SK-N-SH (cell line): ENCODE measurements around the gene VOPP1. TPM values are rescaled to one million over a fixed set of nuclear protein-coding genes. Genes with fewer than 3 reads are reported as not detected.

ENCODE experiments used
- CTCF ChIA-PET: fragments of 300-600, 350-600 bp; formaldehyde crosslinking; extraction: SDS; loops from one replicate; lab custom pipeline; 2021; lab: Yijun Ruan, JAX
- POLR2A ChIA-PET: fragments of 350-600 bp; sonication (Branson Sonifier 250); formaldehyde crosslinking; extraction: SDS; loops from one replicate; lab custom pipeline; 2020; ENCODE audit warnings: antibody characterized with exemption, inconsistent platforms; lab: Yijun Ruan, JAX
- DNase-seq: peaks from one replicate; pipeline ENCODE4 v3.0.0; 2012
- H2AFZ ChIP-seq: fragments of 200-600 bp; sonication (generic); 2 replicates; pipeline ENCODE4 v1.8.1; 2016; ENCODE audit warnings: antibody characterized with exemption, mild to moderate bottlenecking, low read depth
- H3F3A ChIP-seq: fragments of 200-600 bp; sonication (generic); replicated peaks from 2 replicates; pipeline ENCODE3; 2016; ENCODE audit warnings: antibody characterized with exemption, mild to moderate bottlenecking; ENCODE audit not compliant: insufficient read depth
- H3K27ac ChIP-seq, 2 experiments: fragments of 200-500 bp in 1 of 2; fragments of 200-600 bp in 1 of 2; sonication (Bioruptor generic) in 1 of 2; sonication (generic), shearing (Covaris generic) in 1 of 2; 2 replicates each; pipeline versions ENCODE4 v1.5.1 to v1.6.1; 2014 to 2016; ENCODE audit warnings: low read depth in 2 of 2, inconsistent platforms in 1 of 2, low read length in 1 of 2, mild to moderate bottlenecking in 1 of 2, mixed read lengths in 1 of 2
- H3K27me3 ChIP-seq: fragments of 200-600 bp; sonication (generic), shearing (Covaris generic); 2 replicates; pipeline ENCODE4 v1.6.1; 2016; ENCODE audit warnings: mixed run types; ENCODE audit not compliant: insufficient read depth
- H3K36me3 ChIP-seq, 2 experiments: fragments of 200-500 bp in 1 of 2; fragments of 200-600 bp in 1 of 2; sonication (Bioruptor generic) in 1 of 2; sonication (generic) in 1 of 2; replicated peaks in 1 of 2; 2 replicates each; pipeline versions ENCODE3 to v1.5.1; 2014 to 2016; ENCODE audit warnings: low read length in 1 of 2, mild to moderate bottlenecking in 1 of 2; ENCODE audit not compliant: insufficient read depth in 2 of 2, control insufficient read depth in 1 of 2
- H3K4me1 ChIP-seq, 2 experiments: fragments of 200-500 bp in 1 of 2; fragments of 200-600 bp in 1 of 2; sonication (Bioruptor generic) in 1 of 2; sonication (generic), shearing (Covaris generic) in 1 of 2; 2 replicates each; pipeline versions ENCODE4 v1.5.1 to v1.6.1; 2014 to 2016; ENCODE audit warnings: low read depth in 1 of 2, low read length in 1 of 2, mixed run types in 1 of 2; ENCODE audit not compliant: insufficient read depth in 2 of 2, control insufficient read depth in 1 of 2
- H3K4me2 ChIP-seq: fragments of 200-600 bp; sonication (generic), shearing (Covaris generic); 2 replicates; pipeline ENCODE4 v1.6.1; 2017; ENCODE audit warnings: mixed run types
- H3K4me3 ChIP-seq, 2 experiments: fragments of 200-500 bp in 1 of 2; fragments of 200-600 bp in 1 of 2; sonication (Bioruptor generic) in 1 of 2; sonication (generic), shearing (Covaris generic) in 1 of 2; 2 replicates each; pipeline versions ENCODE4 v1.5.1 to v1.8.1; 2014 to 2016; ENCODE audit warnings: low read depth in 2 of 2, inconsistent platforms in 1 of 2, low read length in 1 of 2, mild to moderate bottlenecking in 1 of 2, mixed read lengths in 1 of 2, moderate library complexity in 1 of 2
- H3K79me2 ChIP-seq: fragments of 200-600 bp; sonication (generic); 2 replicates; pipeline ENCODE4 v1.8.1; 2017; ENCODE audit warnings: mild to moderate bottlenecking; ENCODE audit not compliant: insufficient read depth
- H3K9ac ChIP-seq: fragments of 200-600 bp; sonication (generic); 2 replicates; pipeline ENCODE4 v1.6.1; 2017; ENCODE audit warnings: mixed run types
- H3K9me2 ChIP-seq: fragments of 200-600 bp; sonication (generic); 2 replicates; pipeline ENCODE4 v1.6.1; 2017; ENCODE audit warnings: mixed run types
- H3K9me3 ChIP-seq: fragments of 200-600 bp; sonication (generic); 2 replicates; pipeline ENCODE4 v1.6.1; 2017; ENCODE audit warnings: mixed run types, mild to moderate bottlenecking, moderate library complexity
- H4K20me1 ChIP-seq: fragments of 200-600 bp; sonication (generic); 2 replicates; pipeline ENCODE4 v1.6.1; 2017; ENCODE audit warnings: mild to moderate bottlenecking, mixed run types; ENCODE audit not compliant: insufficient read depth
- CHD2 ChIP-seq: fragments of 150-350 bp; IDR thresholded peaks from 2 replicates; pipeline ENCODE4 v1.6.1; 2018; ENCODE audit warnings: low read length; ENCODE audit not compliant: partially characterized antibody
- ELF1 ChIP-seq: IDR thresholded peaks from 2 replicates; pipeline ENCODE4 v1.4.0; 2012
- EP300 ChIP-seq, 2 experiments: IDR thresholded peaks; 2 replicates each; pipeline versions ENCODE4 v1.4.0 to v1.6.1; 2012; ENCODE audit warnings: borderline replicate concordance in 1 of 2, low read depth in 1 of 2, low read length in 1 of 2
- EZH2phosphoT487 ChIP-seq: fragments of 200-600 bp; sonication (generic); IDR thresholded peaks from 2 replicates; pipeline ENCODE4 v1.6.1; 2017; ENCODE audit warnings: low read depth, mixed run types, mild to moderate bottlenecking, antibody characterized with exemption, moderate library complexity, borderline replicate concordance
- FOSL2 ChIP-seq: IDR thresholded peaks from 2 replicates; pipeline ENCODE4 v1.4.0; 2012; ENCODE audit warnings: low read depth, mild to moderate bottlenecking, moderate library complexity, borderline replicate concordance
- FOXJ3 ChIP-seq: sonication (generic); formaldehyde crosslinking; IDR thresholded peaks from 2 replicates; pipeline ENCODE4 v1.5.1; 2020; ENCODE audit warnings: mild to moderate bottlenecking, missing genetic modification reagents
- IRF3 ChIP-seq: fragments of 150-350 bp; IDR thresholded peaks from 2 replicates; pipeline ENCODE4 v1.6.1; 2016; ENCODE audit warnings: mild to moderate bottlenecking, low read depth, low read length
- POLR2AphosphoS5 ChIP-seq: IDR thresholded peaks from 2 replicates; pipeline ENCODE4 v1.6.1; 2012; ENCODE audit warnings: low read depth, low read length
- RAD21 ChIP-seq: IDR thresholded peaks from 2 replicates; pipeline ENCODE4 v1.6.1; 2012; ENCODE audit warnings: mild to moderate bottlenecking, low read length
- RCOR1 ChIP-seq: fragments of 150-350 bp; IDR thresholded peaks from 2 replicates; pipeline ENCODE4 v1.6.1; 2017; ENCODE audit warnings: antibody characterized with exemption, low read length
- RFX5 ChIP-seq: IDR thresholded peaks from 2 replicates; pipeline ENCODE4 v1.6.1; 2012; ENCODE audit warnings: mild to moderate bottlenecking, improper control_type of control experiment, low read length
- RXRA ChIP-seq: IDR thresholded peaks from 2 replicates; pipeline ENCODE4 v1.4.0; 2012; ENCODE audit warnings: low read depth, mild to moderate bottlenecking, borderline replicate concordance
- SIN3A ChIP-seq: IDR thresholded peaks from 2 replicates; pipeline ENCODE4 v1.6.1; 2012; ENCODE audit warnings: low read depth, mild to moderate bottlenecking, low read length, moderate library complexity, borderline replicate concordance
- TAF1 ChIP-seq: IDR thresholded peaks from 2 replicates; pipeline ENCODE4 v1.6.1; 2012; ENCODE audit warnings: low read depth, mild to moderate bottlenecking, low read length, moderate library complexity, borderline replicate concordance
- TCF12 ChIP-seq: IDR thresholded peaks from 2 replicates; pipeline ENCODE4 v1.4.0; 2012
- WGBS: methylation state at CpG from one replicate; pipeline ENCODE4 v1.1.6; 2017; ENCODE audit warnings: low lambda C conversion rate; 5-methylcytosine and 5-hydroxymethylcytosine counted together
- polyA plus RNA-seq, 3 experiments: library from polyadenylated mRNA; depleted of rRNA; stranded (reverse); fragments of >200 nt; gene quantifications; 2 replicates each; pipeline ENCODE4 v1.2.3, GENCODE V29; 2012

The VOPP1 gene
- polyA plus RNA-seq, 1 of the 3 experiments (the other 2 are of a cell fraction): 69.5 TPM

DNA sequence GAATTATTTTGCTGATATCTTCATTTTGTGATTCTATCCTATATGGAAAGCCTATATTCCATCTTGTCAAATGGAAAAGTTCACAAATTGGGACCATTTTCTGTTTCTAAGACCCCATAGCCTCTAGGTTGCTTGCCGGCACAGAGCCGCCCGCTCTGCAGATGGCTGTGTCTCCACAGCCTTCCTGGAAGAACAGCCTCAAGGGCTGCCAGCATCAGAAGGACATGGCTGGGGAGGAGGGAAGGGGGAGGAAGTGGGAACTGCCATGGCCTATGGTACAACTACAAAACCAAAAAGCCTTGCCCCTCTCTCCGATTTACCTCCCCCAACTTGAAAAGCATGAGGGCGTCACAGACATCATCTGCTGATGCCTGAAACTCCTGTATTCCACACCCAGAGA lies 131.3 kb downstream of the VOPP1 start (continued):
- TF ChIP-seq TCF12 (no peak), RXRA (no peak), EP300 (IDR thresholded peaks at IDR 0.05; ENCODE audit: borderline replicate concordance in 1 of 2, low read depth in 1 of 2, low read length in 1 of 2) (no peak), EZH2phosphoT487 (no peak), FOXJ3 (CRISPR knock-in tag) (no peak)

GRCh38 chr7:55440040-55440690 lies 132.1 kb downstream of the VOPP1 start:
- Histone ChIP-seq H4K20me1 (no peaks in the 10 kb centered on the region), H3K9ac (no peak overlapping the region), H3K4me3 (peak overlapping the region in 1 of 2 experiments; percentile 2; a peak in 1 of 4 replicates), H3K27ac (0 out of 4 replicates have a peak overlapping the region, but pooled peaks of 1 of the 2 experiments have one; percentile 16), H3F3A (peaks cover 7% of the 10 kb centered on the region), H3K4me2 (peak overlapping the region; percentile 57), H3K9me2 (no peaks in the 10 kb centered on the region), H3K9me3 (no peaks in the 10 kb centered on the region), H3K27me3 (no peaks in the 10 kb centered on the region), H3K79me2 (no peaks in the 10 kb centered on the region), H2AFZ (peak overlapping the region; percentile 0; the same call in 1 of the 2 replicates), H3K36me3 (no peaks in the 10 kb centered on the region), H3K4me1 (peaks cover 16 to 42% of the 10 kb centered on the region in 2 experiments)
- 55% methylated on average over 12 of the region's 13 CpGs for WGBS
- TF ChIP-seq POLR2AphosphoS5 (no peak), RFX5 (peak; percentile 12; the same call in 1 of the 2 replicates), CHD2 (no peak), ELF1 (no peak), RAD21 (no peak; the same call in 1 of the 2 replicates), SIN3A (no peak), TAF1 (no peak), IRF3 (no peak), RCOR1 (peak; percentile 1; the same call in 1 of the 2 replicates), EP300 (IDR thresholded peaks at IDR 0.05; ENCODE audit: borderline replicate concordance in 1 of 2, low read depth in 1 of 2, low read length in 1 of 2) (no peak; a peak in 2 of 4 replicates), FOSL2 (no peak)
- POLR2A ChIA-PET: interaction anchor here (1.1 to 1.3 kb wide), 2 partner anchors 13 to 75 kb away, joined by 3 to 9 read pairs; partner anchors contain the start of gene LANCL2
- CTCF ChIA-PET: interaction anchor here (0.7 to 1.8 kb wide), 8 partner anchors 12 to 201 kb away, joined by 3 to 7 read pairs (median 4); no protein-coding TSS in a partner anchor
- peak; percentile 49 for DNase-seq
